NB4 (cell line): Measurements from ENCODE around the gene GCC1.

ENCODE experiments used
- DNase-seq: peaks from one replicate; pipeline ENCODE4 v3.0.0; 2010; ENCODE audit warnings: low read depth
- H3K4me3 ChIP-seq: one replicate; pipeline ENCODE4 v1.5.1; 2011; ENCODE audit warnings: mild to moderate bottlenecking, low read depth, low read length, moderate library complexity
- CTCF ChIP-seq: IDR thresholded peaks from one replicate; pipeline ENCODE4 v1.5.1; 2012; ENCODE audit warnings: low read depth, low read length
- MAX ChIP-seq: IDR thresholded peaks from 2 replicates; pipeline ENCODE4 v1.6.1; 2011; ENCODE audit warnings: low read depth, low read length
- MYC ChIP-seq: IDR thresholded peaks from 2 replicates; pipeline ENCODE4 v1.6.1; 2011; ENCODE audit warnings: low read depth, low read length
- POLR2A ChIP-seq: IDR thresholded peaks from 2 replicates; pipeline ENCODE4 v1.6.1; 2011; ENCODE audit warnings: mild to moderate bottlenecking; ENCODE audit not compliant: insufficient read length; ENCODE audit errors: extremely low read depth

Gene GCC1

GRCh38 chr7:127536394-127536691 lies 49.1 kb downstream of the GCC1 start:
- TF ChIP-seq MYC: no peak
- no peak for TF ChIP-seq POLR2A
- TF ChIP-seq MAX: no peak
- TF ChIP-seq CTCF: no peak
- H3K4me3 ChIP-seq: no peak overlapping the region
- no peak for DNase-seq

GRCh38 chr7:127535546-127536393 lies 49.6 kb downstream of the GCC1 start:
- DNase-seq: no peak
- no peak for TF ChIP-seq POLR2A
- TF ChIP-seq CTCF: no peak
- TF ChIP-seq MYC: no peak
- no peak for TF ChIP-seq MAX
- no peak overlapping the region for H3K4me3 ChIP-seq

GRCh38 chr7:127534636-127535035 lies 50.8 kb downstream of the GCC1 start:
- no peak for TF ChIP-seq CTCF
- TF ChIP-seq MAX: no peak
- TF ChIP-seq POLR2A: no peak
- no peak for TF ChIP-seq MYC
- no peak overlapping the region for H3K4me3 ChIP-seq
- no peak for DNase-seq

- no peak for DNase-seq
- TF ChIP-seq MAX (no peak), MYC (no peak), POLR2A (no peak), CTCF (no peak)
- H3K4me3 ChIP-seq: no peak overlapping the region
These were observed 52.7 kb downstream of the GCC1 start for GRCh38 chr7:127532736-127533135.

- DNase-seq: no peak
- H3K4me3 ChIP-seq: no peak overlapping the region
- no peak for TF ChIP-seq POLR2A
- no peak for TF ChIP-seq MYC
- no peak for TF ChIP-seq MAX
- no peak for TF ChIP-seq CTCF
These were observed 53.2 kb downstream of the GCC1 start for GRCh38 chr7:127532151-127532550.
